Body of pancreas (tissue), 4 donors: ENCODE data around the gene BCAR1.
"Not testable (repeated sequence)": the region's sequence is repeated elsewhere in the genome, so short reads cannot be mapped to it uniquely, and the experiment has no call there.

Source experiments
- CTCF ChIP-seq, 7 experiments: fragments of 450-650 bp in 4 of 7; fragments of 200-600 bp in 3 of 7; sonication (generic) in 3 of 7; IDR thresholded peaks; one replicate each; pipeline ENCODE4 v1.5.1; 2016 to 2019; ENCODE audit warnings: antibody characterized with exemption in 7 of 7
- POLR2A ChIP-seq, 3 donors: fragments of 450-650 bp; IDR thresholded peaks; one replicate each; pipeline ENCODE4 v1.6.1; 2016; ENCODE audit warnings: antibody characterized with exemption in 3 of 3, mild to moderate bottlenecking in 2 of 3

GRCh38 chr16:75204905-75205304 lies 46.5 kb downstream of the BCAR1 start:
- not testable (repeated sequence) for TF ChIP-seq CTCF, POLR2A (IDR thresholded peaks at IDR 0.05)
